HEK293T (cell line): ENCODE results near the gene TAS1R2.
"Not testable (repeated sequence)": the region's sequence is repeated elsewhere in the genome, so short reads cannot be mapped to it uniquely, and the experiment has no call there.

Experiments used
- CTCF ChIA-PET: fragments of 350-600 bp; formaldehyde crosslinking; extraction: SDS; loops from one replicate; lab custom pipeline; 2021; ENCODE audit warnings: antibody characterized with exemption, inconsistent platforms; lab: Yijun Ruan, JAX
- POLR2A ChIA-PET: fragments of 350-600 bp; formaldehyde crosslinking; extraction: SDS; loops from one replicate; lab custom pipeline; 2020; ENCODE audit warnings: antibody characterized with exemption, inconsistent platforms; lab: Yijun Ruan, JAX
- DNase-seq: peaks from one replicate; pipeline ENCODE4 v3.0.0; 2012; ENCODE audit warnings: mixed read lengths; ENCODE audit errors: extremely low spot score
- ARNT ChIP-seq: fragments of 450-650 bp; IDR thresholded peaks from 2 replicates; pipeline ENCODE4 v1.6.1; 2017; ENCODE audit warnings: mild to moderate bottlenecking
- BHLHE40 ChIP-seq: fragments of 450-650 bp; IDR thresholded peaks from 2 replicates; pipeline ENCODE4 v1.6.1; 2016; ENCODE audit warnings: mild to moderate bottlenecking, moderate library complexity, borderline replicate concordance
- CTBP1 ChIP-seq: fragments of 450-650 bp; IDR thresholded peaks from 2 replicates; pipeline ENCODE4 v1.6.1; 2016; ENCODE audit warnings: borderline replicate concordance
- ELF4 ChIP-seq: fragments of 450-650 bp; IDR thresholded peaks from 2 replicates; pipeline ENCODE4 v1.6.1; 2017; ENCODE audit warnings: antibody characterized with exemption
- FOXA1 ChIP-seq: fragments of 450-650 bp; IDR thresholded peaks from 2 replicates; pipeline ENCODE4 v1.6.1; 2016; ENCODE audit warnings: mild to moderate bottlenecking
- FOXK2 ChIP-seq: fragments of 450-650 bp; IDR thresholded peaks from 2 replicates; pipeline ENCODE4 v1.6.1; 2016; ENCODE audit warnings: mild to moderate bottlenecking
- FOXM1 ChIP-seq: fragments of 450-650 bp; IDR thresholded peaks from 2 replicates; pipeline ENCODE4 v1.6.1; 2017; ENCODE audit warnings: mild to moderate bottlenecking, borderline replicate concordance
- HDGF ChIP-seq: fragments of 450-650 bp; IDR thresholded peaks from 2 replicates; pipeline ENCODE4 v1.6.1; 2017; ENCODE audit warnings: antibody characterized with exemption, borderline replicate concordance
- L3MBTL2 ChIP-seq: fragments of 450-650 bp; conservative IDR thresholded peaks from 2 replicates; pipeline ENCODE4 v1.6.1; 2016; ENCODE audit warnings: mild to moderate bottlenecking
- LEF1 ChIP-seq: fragments of 450-650 bp; IDR thresholded peaks from 2 replicates; pipeline ENCODE4 v1.6.1; 2017; ENCODE audit warnings: mild to moderate bottlenecking, borderline replicate concordance
- PKNOX1 ChIP-seq: fragments of 450-650 bp; IDR thresholded peaks from 2 replicates; pipeline ENCODE4 v1.6.1; 2016
- SP1 ChIP-seq: fragments of 450-650 bp; IDR thresholded peaks from 2 replicates; pipeline ENCODE4 v1.6.1; 2017
- SUZ12 ChIP-seq: fragments of 450-650 bp; IDR thresholded peaks from 2 replicates; pipeline ENCODE4 v1.6.1; 2016; ENCODE audit warnings: mild to moderate bottlenecking
- TARDBP ChIP-seq: fragments of 450-650 bp; IDR thresholded peaks from 2 replicates; pipeline ENCODE4 v1.6.1; 2016
- ZNF384 ChIP-seq: fragments of 450-650 bp; IDR thresholded peaks from 2 replicates; pipeline ENCODE4 v1.6.1; 2016

TAS1R2 gene

DNA sequence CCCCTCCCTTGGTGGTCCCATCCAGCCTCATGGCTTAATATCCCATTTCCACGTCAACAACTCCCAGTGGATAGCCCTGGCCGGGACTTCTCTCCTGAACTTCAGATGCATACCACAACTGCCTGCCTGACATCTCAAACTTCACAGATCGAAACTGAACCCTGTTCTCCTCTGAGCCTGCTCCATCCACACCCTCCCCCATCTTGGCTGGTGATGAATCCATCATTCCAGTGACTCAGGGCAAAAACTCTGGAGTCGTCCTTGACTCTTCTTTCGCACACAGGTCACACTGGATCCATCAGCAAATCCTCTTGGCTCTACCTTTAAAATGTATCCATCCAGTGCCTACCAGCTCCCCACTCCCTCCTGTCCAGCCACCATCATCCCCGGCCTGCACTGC lies 3.9 kb downstream of the TAS1R2 start:
- DNase-seq = no peak
- TF ChIP-seq ZNF384 (no peak), PKNOX1 (no peak), HDGF (no peak), FOXM1 (no peak)
- ChIA-PET POLR2A (no interaction called here), CTCF (no interaction called here)

GRCh38 chr1:18854331-18855025 lies 5.0 kb downstream of the TAS1R2 start:
- ChIA-PET POLR2A (no interaction called here), CTCF (no interaction called here)
- no peak for TF ChIP-seq L3MBTL2
- no peak for TF ChIP-seq FOXK2
- TF ChIP-seq HDGF = no peak
- TF ChIP-seq TARDBP = no peak
- no peak for TF ChIP-seq SUZ12
- TF ChIP-seq FOXM1 = no peak
- no peak for DNase-seq

- POLR2A ChIA-PET = no interaction called here
- CTCF ChIA-PET = no interaction called here
- TF ChIP-seq SP1 (no peak), HDGF (no peak)
- no peak for DNase-seq
Observed at GRCh38 chr1:18852501-18852900, 7.0 kb downstream of the TAS1R2 start.

GRCh38 chr1:18849261-18849711 lies 10.2 kb downstream of the TAS1R2 start:
- ChIA-PET POLR2A (no interaction called here), CTCF (interaction anchor here (0.8 kb wide), 1 partner anchor 30 kb away, joined by 3 read pairs; no protein-coding TSS in a partner anchor)
- DNase-seq = no peak
- TF ChIP-seq CTBP1 (no peak), LEF1 (no peak), ELF4 (no peak)

- DNase-seq, CTCF ChIA-PET, POLR2A ChIA-PET: not testable (repeated sequence)
Observed at GRCh38 chr1:18847723-18848122, 11.7 kb downstream of the TAS1R2 start.

DNA sequence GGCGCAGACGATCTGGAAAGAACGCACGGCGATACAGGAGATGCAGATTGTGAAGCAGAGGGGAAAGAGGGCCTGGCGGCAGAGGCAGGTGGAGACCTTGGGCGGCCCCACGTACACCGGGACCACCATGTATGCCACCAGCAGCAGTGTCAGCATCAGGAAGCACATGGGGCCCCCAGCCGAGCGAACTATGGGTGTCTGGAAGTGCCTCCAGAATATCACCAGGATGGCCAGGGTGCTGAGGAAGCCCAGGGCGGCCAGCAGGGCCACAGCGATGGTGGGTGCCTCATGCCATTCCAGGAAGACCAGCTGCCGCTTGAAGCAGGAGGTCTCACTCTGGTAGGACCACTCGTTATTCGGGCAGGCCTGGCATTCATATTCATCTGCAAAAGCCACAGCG lies 19.3 kb downstream of the TAS1R2 start:
- POLR2A ChIA-PET = no interaction called here
- CTCF ChIA-PET = no interaction called here
- TF ChIP-seq BHLHE40 = no peak
- TF ChIP-seq ARNT = no peak
- TF ChIP-seq FOXK2 = no peak
- TF ChIP-seq ZNF384 = no peak
- TF ChIP-seq TARDBP = no peak
- no peak for DNase-seq

DNA sequence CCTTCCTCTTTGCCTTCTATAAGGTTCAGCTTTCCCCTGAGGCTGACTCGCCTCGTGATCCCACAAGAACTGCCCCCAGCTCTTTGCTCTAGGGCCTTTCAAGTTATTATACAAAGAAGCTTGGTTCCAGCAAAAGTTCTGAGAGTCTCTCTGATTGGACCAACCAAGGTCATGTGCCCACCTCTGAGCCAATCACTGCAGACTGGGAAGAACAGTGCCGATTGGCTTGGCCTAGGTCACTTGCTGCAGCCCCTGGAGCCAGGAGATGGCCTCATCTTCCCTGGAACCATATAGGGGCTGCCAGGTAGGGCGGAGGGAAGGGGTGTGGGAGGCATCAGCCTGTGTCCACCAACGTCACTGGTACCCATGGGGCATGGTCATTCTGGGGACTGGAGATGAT lies 22.8 kb downstream of the TAS1R2 start:
- ChIA-PET CTCF (no interaction called here), POLR2A (no interaction called here)
- TF ChIP-seq ELF4 = no peak
- TF ChIP-seq LEF1 = no peak
- TF ChIP-seq FOXA1 = no peak
- TF ChIP-seq SUZ12 = no peak
- TF ChIP-seq BHLHE40 = no peak
- peak; percentile 30 for DNase-seq

GRCh38 chr1:18832319-18832718 lies 27.1 kb downstream of the TAS1R2 start:
- DNase-seq, CTCF ChIA-PET, POLR2A ChIA-PET: not testable (repeated sequence)

DNA sequence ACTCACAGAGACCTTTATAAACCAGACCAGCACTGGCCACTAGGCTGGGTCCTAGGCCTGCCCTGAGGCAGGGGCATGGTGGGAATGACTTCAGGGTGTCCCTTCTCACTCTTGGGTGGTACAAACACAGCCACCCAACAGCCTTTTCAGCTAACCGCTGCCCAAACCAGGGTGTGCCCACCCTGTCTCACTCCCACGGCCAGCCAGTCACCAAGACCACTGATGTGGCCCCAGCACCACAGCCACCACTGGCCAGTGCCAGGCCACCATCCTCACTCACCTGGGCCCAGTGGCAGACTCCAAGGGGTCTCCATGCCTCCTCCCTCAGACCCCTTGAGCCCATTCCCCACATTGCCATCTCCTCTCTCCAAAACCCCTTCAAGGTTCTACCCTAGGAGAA lies 27.8 kb downstream of the TAS1R2 start:
- CTCF ChIA-PET = no interaction called here
- DNase-seq = no peak
- POLR2A ChIA-PET = no interaction called here
- TF ChIP-seq SUZ12 (no peak), CTBP1 (no peak), BHLHE40 (no peak), PKNOX1 (no peak), L3MBTL2 (no peak), ZNF384 (no peak), ELF4 (no peak), FOXM1 (no peak)
